ENCODE data around the gene ENPP1.
"Not testable (repeated sequence)": the region's sequence is repeated elsewhere in the genome, so short reads cannot be mapped to it uniquely, and the experiment has no call there.

ENPP1 gene

DNA sequence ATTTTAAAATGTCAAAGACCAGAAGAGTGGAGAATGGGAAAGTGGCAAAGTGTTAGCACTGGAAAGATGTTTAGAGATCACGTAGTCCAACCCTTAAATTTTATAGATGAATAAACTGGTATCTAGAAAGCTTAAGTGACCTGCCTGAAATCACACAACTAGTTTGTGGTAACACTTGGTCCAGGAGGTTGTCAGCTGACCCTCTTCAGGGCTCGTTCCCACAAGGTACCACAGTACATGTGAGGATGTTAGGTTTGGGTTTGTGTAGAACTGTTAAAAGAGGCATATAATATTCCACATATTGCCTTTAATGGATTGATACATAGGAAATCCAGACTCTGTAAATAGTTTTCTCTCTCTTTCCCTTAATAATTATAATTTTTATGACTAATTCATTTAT is 39.1 kb downstream of the ENPP1 start:
- H3K27me3 Mint-ChIP-seq (ENCODE audit: low read depth): no peaks in the 10 kb centered on the region
- H3K4me1 Mint-ChIP-seq: peaks cover 10% of the 10 kb centered on the region
- H3K36me3 Mint-ChIP-seq (ENCODE audit: low read depth): no peaks in the 10 kb centered on the region
- H3K27ac Mint-ChIP-seq: no peak overlapping the region
- TF ChIP-seq, protein P1, sequence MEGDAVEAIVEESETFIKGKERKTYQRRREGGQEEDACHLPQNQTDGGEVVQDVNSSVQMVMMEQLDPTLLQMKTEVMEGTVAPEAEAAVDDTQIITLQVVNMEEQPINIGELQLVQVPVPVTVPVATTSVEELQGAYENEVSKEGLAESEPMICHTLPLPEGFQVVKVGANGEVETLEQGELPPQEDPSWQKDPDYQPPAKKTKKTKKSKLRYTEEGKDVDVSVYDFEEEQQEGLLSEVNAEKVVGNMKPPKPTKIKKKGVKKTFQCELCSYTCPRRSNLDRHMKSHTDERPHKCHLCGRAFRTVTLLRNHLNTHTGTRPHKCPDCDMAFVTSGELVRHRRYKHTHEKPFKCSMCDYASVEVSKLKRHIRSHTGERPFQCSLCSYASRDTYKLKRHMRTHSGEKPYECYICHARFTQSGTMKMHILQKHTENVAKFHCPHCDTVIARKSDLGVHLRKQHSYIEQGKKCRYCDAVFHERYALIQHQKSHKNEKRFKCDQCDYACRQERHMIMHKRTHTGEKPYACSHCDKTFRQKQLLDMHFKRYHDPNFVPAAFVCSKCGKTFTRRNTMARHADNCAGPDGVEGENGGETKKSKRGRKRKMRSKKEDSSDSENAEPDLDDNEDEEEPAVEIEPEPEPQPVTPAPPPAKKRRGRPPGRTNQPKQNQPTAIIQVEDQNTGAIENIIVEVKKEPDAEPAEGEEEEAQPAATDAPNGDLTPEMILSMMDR (IDR thresholded peaks at IDR 0.05; ENCODE audit: unreplicated experiment in 3 of 3): no peak
- H3K4me3 Mint-ChIP-seq: no peak overlapping the region
- no peaks in the 10 kb centered on the region for H3K9me3 Mint-ChIP-seq

DNA sequence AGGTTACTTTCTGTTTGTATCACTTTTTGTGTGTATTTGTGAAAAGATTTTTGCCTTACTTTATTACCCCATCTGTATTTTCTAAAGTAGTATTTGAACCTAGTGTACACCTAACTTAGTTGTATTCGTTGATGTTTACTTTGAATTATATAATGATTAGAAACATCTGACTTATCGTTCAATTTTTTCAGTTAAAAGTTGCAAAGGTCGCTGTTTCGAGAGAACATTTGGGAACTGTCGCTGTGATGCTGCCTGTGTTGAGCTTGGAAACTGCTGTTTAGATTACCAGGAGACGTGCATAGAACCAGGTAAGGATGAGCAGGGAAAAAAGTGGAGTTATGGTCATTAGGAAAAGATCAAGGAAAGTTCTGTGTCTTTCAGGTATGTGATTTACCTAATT is 42.0 kb downstream of the ENPP1 start:
- Mint-ChIP-seq H3K4me1 (no peaks in the 10 kb centered on the region), H3K36me3 (ENCODE audit: low read depth) (no peaks in the 10 kb centered on the region), H3K9me3 (no peaks in the 10 kb centered on the region), H3K27me3 (ENCODE audit: low read depth) (no peaks in the 10 kb centered on the region), H3K4me3 (no peak overlapping the region), H3K27ac (no peak overlapping the region)
- TF ChIP-seq, protein P1 (IDR thresholded peaks at IDR 0.05; ENCODE audit: unreplicated experiment in 3 of 3): no peak

DNA sequence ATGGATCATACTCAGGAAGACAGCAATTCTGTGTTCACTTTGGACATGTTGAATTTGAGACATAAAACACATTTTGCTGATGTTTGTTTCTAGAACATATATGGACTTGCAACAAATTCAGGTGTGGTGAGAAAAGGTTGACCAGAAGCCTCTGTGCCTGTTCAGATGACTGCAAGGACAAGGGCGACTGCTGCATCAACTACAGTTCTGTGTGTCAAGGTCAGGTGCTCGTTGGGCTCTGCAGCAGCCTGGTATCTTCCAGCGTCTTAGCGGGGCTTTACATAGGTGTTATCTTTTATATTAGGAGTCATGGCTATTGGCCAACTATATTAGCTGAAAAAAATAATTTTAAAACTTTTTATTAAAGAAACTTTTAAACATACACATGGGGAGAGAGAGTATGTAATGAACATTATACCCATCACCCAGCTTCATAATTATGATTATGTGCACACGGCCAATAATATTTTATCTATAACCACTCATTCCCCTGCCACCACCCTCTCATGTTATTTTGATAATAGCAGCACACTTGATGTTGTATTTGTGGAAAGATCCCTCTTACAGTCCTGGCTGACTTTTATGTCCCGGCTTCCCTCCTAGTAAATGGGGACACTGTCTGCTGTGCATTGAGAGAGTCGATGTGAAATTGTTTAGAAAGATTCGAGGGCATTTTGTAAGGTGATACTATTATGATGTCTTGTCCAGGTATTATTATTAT is 43.4 kb downstream of the ENPP1 start:
- no peaks in the 10 kb centered on the region for H3K9me3 Mint-ChIP-seq
- no peak overlapping the region for H3K4me3 Mint-ChIP-seq
- no peaks in the 10 kb centered on the region for H3K4me1 Mint-ChIP-seq
- no peaks in the 10 kb centered on the region for H3K27me3 Mint-ChIP-seq (ENCODE audit: low read depth)
- H3K27ac Mint-ChIP-seq: no peak overlapping the region
- no peaks in the 10 kb centered on the region for H3K36me3 Mint-ChIP-seq (ENCODE audit: low read depth)
- TF ChIP-seq, protein P1 (IDR thresholded peaks at IDR 0.05; ENCODE audit: unreplicated experiment in 3 of 3): no peak

DNA sequence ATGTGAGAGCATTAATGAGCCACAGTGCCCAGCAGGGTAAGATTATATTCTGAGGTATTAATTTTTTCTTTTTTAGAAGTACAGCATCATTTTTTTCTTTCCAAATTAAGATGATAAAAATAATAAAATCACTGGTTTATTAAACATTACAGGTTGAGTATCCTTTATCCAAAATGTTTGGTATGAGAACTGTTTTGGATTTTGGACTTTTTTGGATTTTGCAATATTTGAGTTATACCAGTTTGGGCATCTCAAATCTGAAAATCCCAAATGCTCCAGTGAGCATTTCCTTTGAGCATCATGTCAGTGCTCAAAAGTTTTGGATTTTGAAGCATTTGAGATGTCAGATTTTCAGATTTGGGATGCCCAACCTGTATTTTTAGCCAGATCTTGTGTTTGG is 44.4 kb downstream of the ENPP1 start:
- Mint-ChIP-seq H3K27ac (no peak overlapping the region), H3K36me3 (ENCODE audit: low read depth) (no peaks in the 10 kb centered on the region), H3K9me3 (no peaks in the 10 kb centered on the region), H3K4me3 (no peak overlapping the region), H3K27me3 (ENCODE audit: low read depth) (no peaks in the 10 kb centered on the region), H3K4me1 (no peaks in the 10 kb centered on the region)
- TF ChIP-seq, protein P1 (IDR thresholded peaks at IDR 0.05; ENCODE audit: unreplicated experiment in 3 of 3): no peak

DNA sequence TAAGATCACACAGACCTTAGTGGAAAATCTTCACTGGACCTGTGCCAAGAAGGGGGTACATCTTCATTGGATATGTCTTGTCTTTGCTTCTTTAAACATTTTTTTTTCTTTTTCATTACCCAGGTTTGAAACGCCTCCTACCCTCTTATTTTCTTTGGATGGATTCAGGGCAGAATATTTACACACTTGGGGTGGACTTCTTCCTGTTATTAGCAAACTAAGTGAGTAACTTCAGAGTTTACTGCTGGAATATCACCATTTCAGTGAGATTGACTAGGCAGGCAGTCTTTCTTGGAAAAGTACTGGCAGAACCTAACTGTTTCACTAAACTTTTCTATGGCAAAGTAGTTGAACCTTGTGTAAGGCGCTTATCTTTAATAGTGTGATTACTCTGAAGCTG is 47.0 kb downstream of the ENPP1 start:
- no peaks in the 10 kb centered on the region for H3K36me3 Mint-ChIP-seq (ENCODE audit: low read depth)
- H3K27ac Mint-ChIP-seq: no peak overlapping the region
- no peaks in the 10 kb centered on the region for H3K9me3 Mint-ChIP-seq
- H3K27me3 Mint-ChIP-seq (ENCODE audit: low read depth): no peaks in the 10 kb centered on the region
- no peak overlapping the region for H3K4me3 Mint-ChIP-seq
- TF ChIP-seq, protein P1 (IDR thresholded peaks at IDR 0.05; ENCODE audit: unreplicated experiment in 3 of 3): no peak
- H3K4me1 Mint-ChIP-seq: peaks cover 5% of the 10 kb centered on the region

DNA sequence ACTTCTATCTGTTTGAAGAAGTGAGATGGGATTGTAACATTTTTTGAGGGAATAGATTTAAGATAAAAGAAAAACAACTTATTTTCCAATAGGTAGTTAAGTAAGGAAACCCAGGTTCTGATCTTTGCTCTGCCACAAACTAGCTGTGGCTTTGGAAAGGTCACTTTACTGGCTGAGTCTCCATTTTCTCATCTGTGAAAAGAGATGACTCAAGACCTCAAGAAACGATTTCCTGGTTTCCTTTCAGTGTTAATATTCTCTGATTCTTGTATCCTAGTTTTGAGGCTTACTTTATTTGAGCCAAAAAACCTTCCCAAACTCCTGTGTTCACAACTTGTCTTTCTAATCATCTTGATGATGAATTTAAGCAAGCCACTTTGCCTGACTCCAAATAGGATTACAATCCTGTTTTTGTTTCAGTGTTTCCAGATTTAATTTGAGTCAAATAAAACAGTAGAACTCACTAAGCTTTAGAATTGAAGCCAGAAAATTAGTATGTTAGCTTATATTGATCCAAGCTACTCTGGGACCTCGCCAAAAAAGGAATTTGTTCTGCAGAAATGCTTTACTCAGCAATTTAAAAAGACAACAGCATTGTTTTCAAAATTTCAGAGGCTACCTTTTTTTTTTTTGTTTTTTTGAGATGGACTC is 51.1 kb downstream of the ENPP1 start:
- Mint-ChIP-seq H3K27me3 (ENCODE audit: low read depth) (no peaks in the 10 kb centered on the region), H3K36me3 (ENCODE audit: low read depth) (peaks cover 7% of the 10 kb centered on the region), H3K27ac (peak overlapping the region in 2 of 3 experiments; percentile 65 to 67), H3K4me1 (peaks cover 32% of the 10 kb centered on the region), H3K9me3 (no peaks in the 10 kb centered on the region), H3K4me3 (no peak overlapping the region)
- TF ChIP-seq, protein P1 (IDR thresholded peaks at IDR 0.05; ENCODE audit: unreplicated experiment in 3 of 3): no peak

DNA sequence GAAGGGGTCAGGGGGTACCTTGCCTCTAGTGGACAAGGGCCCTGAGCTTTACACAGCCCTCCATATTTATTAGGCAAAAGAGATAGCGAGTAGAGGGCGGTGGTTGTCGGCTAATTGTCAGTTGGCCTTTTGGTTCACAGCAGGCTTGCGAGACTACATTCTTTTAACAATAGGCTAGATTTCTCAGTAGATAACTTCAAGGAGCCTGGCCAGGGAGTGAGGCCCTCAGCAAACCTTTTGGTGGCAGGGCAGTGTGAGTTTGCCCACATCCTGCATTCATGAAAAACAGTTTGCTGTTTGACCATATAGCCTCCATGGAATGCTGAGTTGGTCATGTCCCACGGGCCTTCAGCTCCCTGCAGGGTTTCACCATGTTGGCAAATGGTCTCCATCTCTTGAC is 51.8 kb downstream of the ENPP1 start:
- Mint-ChIP-seq H3K4me1 (peaks cover 34% of the 10 kb centered on the region), H3K27ac (peak overlapping the region in 1 of 3 experiments; percentile 65)
- not testable (repeated sequence) for H3K27me3 Mint-ChIP-seq (ENCODE audit: low read depth); H3K9me3 Mint-ChIP-seq; H3K4me3 Mint-ChIP-seq; H3K36me3 Mint-ChIP-seq (ENCODE audit: low read depth)
